ENCODE measurements around the gene SDSL. TPM values are rescaled to one million over a fixed set of nuclear protein-coding genes. Genes with fewer than 3 reads are reported as not detected.

The SDSL gene
- total RNA-seq, 1 donor from 2014 or later = 0.82 TPM

DNA sequence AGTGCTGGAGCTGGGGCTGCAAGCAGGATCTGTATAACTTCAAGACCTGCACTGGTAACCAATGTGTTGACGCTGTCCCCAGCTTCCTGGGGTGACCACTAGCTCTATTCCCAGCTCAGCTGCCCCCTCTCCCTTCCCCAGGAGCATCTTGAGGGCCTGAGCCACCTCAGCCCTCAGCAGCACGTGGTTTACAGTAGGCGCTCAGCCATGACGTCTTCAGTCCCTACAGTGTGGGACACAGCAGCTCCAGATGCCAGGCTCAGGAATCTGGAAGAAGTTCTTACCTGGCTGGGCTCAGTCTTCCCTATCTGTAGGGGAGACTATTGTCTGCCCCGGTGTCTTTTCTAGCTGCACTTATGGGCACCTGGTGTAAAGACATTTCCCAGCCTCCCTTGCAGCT is 27.1 kb upstream of the SDSL start:
- DNase-seq (ENCODE audit: low spot score in 2 of 2) = no peak
- no peak for FAIRE-seq

GRCh38 chr12:113396200-113396599 is 26.0 kb upstream of the SDSL start:
- DNase-seq (ENCODE audit: low spot score in 2 of 2) (no peak), FAIRE-seq (no peak)

GRCh38 chr12:113396828-113397496 is 25.2 kb upstream of the SDSL start:
- FAIRE-seq (no peak), DNase-seq (ENCODE audit: low spot score in 2 of 2) (peak; percentile 49 to 50)

- DNase-seq (ENCODE audit: low spot score in 2 of 2) (no peak), FAIRE-seq (no peak)
These were observed 24.5 kb upstream of the SDSL start for GRCh38 chr12:113397497-113398197.

GRCh38 chr12:113398346-113399290 is 23.6 kb upstream of the SDSL start:
- DNase-seq (ENCODE audit: low spot score in 2 of 2) (no peak), FAIRE-seq (no peak)

GRCh38 chr12:113399490-113399889 is 22.7 kb upstream of the SDSL start:
- FAIRE-seq = no peak
- DNase-seq (ENCODE audit: low spot score in 2 of 2) = no peak

DNA sequence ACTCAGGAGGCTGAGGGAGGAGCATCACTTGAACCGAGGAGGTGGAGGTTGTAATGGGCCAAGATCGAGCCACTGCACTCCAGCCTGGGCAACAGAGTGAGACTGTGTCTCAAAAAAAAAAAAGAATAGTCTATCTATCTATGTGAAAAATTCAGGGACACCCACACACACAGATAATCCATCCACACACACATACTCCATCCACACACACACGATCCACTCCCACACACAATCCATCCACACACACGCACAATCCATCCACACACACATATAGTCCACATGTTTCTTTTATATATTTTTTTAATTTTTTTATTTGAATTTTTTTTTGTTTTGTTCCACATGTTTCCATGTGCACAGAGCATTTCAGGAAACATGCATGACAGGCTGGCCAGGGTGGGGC is 21.8 kb upstream of the SDSL start:
- FAIRE-seq (no peak), DNase-seq (ENCODE audit: low spot score in 2 of 2) (no peak)

DNA sequence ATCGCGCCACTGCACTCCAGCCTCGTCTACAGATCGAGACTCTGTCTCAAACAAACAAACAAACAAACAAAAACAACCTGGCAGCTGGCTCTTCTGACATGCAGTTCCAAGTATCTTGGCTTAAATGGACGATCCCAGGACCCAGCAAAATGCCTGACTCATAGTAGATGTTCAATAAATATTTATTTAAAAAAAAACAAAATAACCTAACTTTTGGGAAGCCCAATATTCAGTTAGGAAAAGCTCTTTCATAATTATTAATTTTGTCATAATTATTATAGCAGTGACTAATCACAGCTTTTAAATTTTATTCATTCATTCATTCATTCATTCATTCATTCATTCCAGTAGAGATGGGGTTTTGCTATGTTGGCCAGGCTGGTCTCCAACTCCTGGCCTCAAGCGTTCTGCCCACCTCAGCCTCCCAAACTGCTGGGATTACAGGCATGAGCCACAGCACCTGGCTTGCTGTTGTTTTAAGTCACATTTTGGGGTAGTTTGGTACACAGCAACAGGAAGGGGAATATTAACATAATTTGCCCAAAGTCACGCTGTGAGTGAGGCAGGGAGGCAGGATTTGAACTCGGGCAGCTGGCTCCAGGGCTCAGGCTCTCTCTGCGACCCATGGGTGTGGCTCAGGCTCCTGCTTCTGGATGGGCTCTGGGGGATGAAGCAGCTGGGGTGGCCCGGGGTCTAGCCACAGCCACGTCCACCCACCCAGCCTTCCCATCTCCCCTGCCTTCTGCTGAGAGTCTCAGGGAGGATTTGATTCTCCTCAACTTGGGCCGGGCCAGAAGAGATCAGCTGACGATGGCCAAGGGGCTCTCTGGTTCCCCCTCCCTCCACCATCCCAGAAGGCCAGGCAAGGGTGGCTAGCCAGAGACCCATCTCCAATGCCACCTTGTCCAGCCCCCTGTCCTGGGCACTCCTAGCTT is 20.8 kb upstream of the SDSL start:
- DNase-seq (ENCODE audit: low spot score in 2 of 2) (no peak), FAIRE-seq (no peak)

- no peak for FAIRE-seq
- no peak for DNase-seq (ENCODE audit: low spot score in 2 of 2)
These were observed 19.5 kb upstream of the SDSL start for GRCh38 chr12:113402586-113403260.

DNA sequence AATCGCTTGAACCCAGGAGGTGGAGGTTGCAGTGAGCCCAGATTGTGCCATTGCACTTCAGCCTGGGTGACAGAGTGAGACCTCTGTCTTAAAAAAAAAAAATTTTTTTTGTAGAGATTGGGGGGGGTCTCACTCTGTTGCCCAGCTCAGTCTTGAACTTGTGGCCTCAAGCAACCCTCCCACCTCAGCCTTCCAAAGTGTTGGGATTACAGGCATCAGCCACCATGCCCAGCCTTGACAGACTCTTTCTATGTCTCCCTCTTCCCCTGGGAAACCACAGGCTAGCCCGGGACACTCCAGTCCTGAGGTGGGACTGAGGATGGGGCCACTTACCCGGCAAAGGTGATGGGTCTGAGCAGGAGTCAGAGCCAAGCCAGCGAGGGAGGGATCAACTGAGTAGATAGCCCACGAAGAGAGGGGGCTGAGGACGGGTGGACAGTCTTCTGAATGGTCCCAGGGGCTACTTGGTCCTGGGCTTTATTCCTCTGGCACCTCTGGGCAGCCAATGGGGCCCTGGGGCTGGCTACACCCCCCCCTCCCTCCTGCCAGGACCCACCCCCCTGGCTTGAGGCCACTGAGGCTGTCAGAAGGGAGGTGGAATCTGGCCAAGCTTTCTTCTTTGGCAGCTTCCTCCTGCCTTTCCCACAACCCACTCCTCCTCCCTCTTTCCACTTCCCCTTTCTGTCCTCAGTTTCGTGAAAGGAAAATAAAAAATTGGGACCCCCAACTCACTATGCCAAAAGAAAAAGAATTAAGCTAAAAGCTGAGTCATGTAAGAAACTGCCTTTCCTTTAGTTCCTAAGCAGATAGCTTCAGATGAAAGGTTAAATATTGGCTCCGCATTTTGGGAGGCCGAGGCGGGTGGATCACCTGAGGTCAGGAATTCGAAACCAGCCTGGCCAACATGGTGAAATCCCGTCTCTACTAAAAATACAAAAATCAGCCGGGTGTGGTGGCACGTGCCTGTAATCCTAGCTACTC is 18.5 kb upstream of the SDSL start, which contains the start of gene SDS:
Gene SDS, minus strand, starts transcription at position 453 of the 981 bp plus-strand sequence. CDS start 4,179 bp downstream, outside the sequence.
- FAIRE-seq = no peak
- DNase-seq (ENCODE audit: low spot score in 2 of 2) = peak; percentile 49 to 70

DNA sequence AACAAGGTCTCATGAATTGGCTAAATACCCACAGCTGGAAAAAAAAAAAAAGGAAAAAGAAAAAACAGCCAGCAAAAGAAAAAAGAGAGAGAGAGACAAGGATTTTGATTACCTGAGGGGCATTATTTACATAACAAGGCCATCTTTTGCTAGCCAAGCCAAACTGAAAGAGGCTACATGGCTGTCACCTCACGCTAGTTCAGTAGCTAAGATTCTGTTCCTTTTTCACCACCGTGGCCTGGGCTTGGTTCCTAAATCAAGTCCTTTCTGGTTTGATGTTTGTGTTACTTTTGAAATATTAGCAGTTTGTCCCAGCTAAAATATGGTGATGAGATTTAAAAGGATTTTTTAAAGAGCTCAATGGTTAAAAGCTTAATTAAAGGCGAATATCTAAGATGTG is 16.5 kb upstream of the SDSL start:
- FAIRE-seq (no peak), DNase-seq (ENCODE audit: low spot score in 2 of 2) (no peak)

DNA sequence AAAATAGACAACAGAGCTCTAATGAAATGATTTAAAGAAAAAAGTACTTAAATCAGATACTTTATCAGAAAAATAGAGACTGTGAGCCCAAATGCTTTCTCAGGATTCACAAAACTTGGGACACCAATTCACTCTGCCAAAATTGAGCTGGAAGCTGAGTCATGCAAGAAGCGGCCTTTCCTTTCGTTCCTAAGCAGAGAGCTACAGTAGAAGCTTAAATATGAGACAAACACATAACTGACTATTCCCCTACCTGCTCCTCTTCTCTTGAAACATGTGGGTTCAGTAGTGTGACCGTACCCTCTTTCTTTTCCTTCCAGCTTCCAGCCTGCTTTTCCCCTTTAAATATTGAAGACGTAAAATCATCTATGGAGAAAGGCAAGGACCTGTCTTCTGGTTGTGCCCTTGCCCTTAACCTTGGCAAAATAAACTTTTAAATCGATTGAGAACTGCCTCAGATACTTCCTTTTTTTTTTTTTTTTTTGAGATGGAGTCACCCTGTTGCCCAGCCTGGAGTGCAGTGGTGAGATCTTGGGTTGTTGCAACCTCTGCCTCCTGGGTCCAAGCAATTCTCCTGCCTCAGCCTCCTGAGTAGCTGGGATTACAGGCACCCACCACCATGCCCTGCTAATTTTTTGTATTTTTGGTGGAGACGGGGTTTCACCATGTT is 14.1 kb upstream of the SDSL start:
- FAIRE-seq = no peak
- no peak for DNase-seq (ENCODE audit: low spot score in 2 of 2)

GRCh38 chr12:113408756-113409298 is 13.4 kb upstream of the SDSL start:
- DNase-seq (ENCODE audit: low spot score in 2 of 2) (no peak), FAIRE-seq (no peak)

GRCh38 chr12:113409462-113410124 is 12.6 kb upstream of the SDSL start:
- no peak for DNase-seq (ENCODE audit: low spot score in 2 of 2)
- FAIRE-seq = no peak

DNA sequence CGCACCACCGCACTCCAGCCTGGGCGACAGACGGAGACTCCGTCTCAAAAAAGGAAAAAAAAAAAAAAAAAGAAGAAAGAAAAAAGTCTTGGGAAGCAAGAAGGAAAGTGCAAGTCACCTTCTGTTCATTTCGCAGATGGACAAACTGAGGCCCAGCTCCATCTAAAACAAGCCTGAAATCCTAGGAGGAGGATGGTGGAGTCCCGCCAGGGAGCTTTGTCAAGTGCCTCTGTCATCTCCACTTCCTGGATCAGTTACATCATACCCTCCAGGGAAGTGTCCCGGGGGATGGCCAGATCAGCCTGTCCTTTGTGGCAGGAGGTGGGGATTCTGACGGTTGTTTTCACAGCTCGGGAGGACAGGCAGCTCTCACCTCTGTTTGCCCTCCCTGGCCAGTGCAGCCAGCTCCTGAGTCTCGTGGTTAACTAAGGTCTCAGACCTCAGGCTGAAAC is 8.7 kb upstream of the SDSL start:
- FAIRE-seq (no peak), DNase-seq (ENCODE audit: low spot score in 2 of 2) (no peak)

DNA sequence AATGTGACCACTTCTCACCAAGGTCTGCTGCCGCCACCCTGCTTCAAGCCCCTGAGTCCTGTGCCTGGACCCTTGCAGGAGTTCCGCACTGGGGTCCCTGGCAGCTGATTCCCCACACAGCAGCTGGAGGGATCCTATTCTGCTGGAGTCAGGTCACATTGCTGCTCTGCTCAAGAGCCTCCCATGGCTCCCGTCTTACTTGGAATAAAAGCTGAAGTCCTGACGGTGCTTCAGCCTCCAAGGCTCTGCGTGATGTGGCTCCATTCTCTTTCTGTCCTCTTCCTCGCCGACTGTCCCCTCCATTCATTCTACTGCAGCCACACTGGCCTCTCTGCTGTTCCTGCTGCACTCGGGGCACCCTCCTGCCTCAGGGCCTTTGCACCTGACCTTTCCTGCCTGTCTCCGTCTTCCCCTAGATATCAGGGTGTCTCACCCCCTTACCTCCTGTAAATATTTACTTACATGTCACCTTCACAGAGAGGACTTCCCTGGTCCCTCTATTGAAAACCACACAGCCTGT is 7.6 kb upstream of the SDSL start:
- DNase-seq (ENCODE audit: low spot score in 2 of 2) (no peak), FAIRE-seq (no peak)
